ENCODE measurements around the gene GPR55.

GPR55 gene

DNA sequence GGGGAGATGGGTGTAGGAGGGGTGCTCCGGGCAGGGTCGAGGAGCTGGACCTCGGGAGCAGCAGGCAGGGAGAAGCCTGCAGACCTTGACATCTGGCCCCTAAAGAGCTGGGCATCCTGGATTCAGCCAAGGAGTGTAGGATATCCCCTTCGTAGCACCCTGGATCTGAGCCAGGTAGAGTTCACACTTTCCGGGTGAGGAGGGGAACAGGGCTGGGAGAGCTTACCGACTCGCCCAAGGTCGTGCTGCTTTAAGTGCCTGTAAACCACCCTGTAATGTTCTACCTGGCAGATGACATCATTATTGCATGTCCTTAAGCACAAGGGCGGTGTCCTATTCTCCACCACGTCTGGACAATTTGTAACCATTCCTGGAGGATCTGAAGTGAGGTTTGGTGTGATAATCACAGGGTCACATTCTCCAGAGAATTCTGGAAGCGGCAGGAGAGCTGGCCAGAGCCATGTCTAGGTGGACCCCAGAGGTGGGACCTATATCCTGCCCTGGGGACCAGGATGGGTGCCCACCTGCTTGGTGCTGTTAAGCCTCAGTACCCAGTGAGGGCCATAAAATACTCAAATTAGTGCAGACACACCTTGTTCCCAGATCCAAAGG lies 45.7 kb downstream of the GPR55 start:
- no peak for DNase-seq (ENCODE audit: low read depth)

DNA sequence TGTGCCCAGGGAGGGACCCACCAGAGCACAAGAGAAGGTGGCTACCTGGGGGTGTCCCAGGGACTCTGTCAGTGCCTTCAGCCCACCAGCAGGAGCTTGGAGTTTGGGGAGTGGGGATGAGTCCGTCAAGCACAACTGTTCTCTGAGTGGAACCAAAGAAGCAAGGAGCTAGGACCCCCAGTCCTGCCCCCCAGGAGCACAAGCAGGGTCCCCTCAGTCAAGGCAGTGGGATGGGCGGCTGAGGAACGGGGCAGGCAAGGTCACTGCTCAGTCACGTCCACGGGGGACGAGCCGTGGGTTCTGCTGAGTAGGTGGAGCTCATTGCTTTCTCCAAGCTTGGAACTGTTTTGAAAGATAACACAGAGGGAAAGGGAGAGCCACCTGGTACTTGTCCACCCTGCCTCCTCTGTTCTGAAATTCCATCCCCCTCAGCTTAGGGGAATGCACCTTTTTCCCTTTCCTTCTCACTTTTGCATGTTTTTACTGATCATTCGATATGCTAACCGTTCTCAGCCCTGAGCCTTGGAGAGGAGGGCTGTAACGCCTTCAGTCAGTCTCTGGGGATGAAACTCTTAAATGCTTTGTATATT lies 46.3 kb downstream of the GPR55 start:
- DNase-seq (ENCODE audit: low read depth): no peak

DNA sequence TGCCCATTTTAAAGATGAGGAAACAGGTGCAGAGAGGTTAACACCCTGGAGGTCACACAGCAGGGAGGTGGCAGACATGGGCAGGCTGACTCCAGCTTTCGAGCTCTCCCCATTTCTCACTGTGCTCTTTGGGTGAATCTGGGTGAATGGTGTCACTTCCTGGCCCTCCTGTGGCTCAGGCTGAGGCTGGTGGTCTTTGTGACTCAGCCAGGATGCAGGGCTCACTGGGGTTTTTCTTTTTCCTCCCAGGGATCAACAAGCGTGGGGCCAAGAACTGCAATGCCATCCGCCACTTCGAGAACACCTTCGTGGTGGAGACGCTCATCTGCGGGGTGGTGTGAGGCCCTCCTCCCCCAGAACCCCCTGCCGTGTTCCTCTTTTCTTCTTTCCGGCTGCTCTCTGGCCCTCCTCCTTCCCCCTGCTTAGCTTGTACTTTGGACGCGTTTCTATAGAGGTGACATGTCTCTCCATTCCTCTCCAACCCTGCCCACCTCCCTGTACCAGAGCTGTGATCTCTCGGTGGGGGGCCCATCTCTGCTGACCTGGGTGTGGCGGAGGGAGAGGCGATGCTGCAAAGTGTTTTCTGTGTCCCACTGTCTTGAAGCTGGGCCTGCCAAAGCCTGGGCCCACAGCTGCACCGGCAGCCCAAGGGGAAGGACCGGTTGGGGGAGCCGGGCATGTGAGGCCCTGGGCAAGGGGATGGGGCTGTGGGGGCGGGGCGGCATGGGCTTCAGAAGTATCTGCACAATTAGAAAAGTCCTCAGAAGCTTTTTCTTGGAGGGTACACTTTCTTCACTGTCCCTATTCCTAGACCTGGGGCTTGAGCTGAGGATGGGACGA lies 47.1 kb downstream of the GPR55 start:
- no peak for DNase-seq (ENCODE audit: low read depth)

DNA sequence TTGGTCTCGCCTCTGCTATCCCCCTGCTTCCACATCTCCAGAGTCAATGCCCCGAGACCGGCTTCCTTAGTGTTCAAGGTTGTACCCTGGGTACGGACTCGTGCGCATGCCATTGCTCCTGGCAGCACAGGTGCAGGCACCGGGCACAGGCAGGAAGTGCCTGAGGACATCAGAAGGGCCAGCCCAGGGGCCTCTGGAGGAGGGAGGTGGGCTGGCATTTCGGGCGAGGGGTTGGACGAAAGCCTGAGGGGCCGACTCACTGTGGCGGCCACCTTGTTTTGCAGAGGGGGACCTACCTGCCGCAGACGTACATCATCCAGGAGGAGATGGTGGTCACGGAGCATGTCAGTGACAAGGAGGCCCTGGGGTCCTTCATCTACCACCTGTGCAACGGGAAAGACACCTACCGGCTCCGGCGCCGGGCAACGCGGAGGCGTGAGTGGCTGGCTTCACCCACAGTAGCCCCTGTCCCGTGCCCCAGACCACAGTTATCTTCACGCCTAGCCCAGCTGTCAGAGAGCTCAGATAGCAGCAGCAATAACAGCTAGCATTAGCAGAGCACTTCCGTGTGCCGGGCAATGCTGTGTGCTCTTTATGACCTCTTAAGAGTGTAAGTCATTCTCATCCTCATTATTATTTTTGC lies 47.8 kb downstream of the GPR55 start:
- no peak for DNase-seq (ENCODE audit: low read depth)

DNA sequence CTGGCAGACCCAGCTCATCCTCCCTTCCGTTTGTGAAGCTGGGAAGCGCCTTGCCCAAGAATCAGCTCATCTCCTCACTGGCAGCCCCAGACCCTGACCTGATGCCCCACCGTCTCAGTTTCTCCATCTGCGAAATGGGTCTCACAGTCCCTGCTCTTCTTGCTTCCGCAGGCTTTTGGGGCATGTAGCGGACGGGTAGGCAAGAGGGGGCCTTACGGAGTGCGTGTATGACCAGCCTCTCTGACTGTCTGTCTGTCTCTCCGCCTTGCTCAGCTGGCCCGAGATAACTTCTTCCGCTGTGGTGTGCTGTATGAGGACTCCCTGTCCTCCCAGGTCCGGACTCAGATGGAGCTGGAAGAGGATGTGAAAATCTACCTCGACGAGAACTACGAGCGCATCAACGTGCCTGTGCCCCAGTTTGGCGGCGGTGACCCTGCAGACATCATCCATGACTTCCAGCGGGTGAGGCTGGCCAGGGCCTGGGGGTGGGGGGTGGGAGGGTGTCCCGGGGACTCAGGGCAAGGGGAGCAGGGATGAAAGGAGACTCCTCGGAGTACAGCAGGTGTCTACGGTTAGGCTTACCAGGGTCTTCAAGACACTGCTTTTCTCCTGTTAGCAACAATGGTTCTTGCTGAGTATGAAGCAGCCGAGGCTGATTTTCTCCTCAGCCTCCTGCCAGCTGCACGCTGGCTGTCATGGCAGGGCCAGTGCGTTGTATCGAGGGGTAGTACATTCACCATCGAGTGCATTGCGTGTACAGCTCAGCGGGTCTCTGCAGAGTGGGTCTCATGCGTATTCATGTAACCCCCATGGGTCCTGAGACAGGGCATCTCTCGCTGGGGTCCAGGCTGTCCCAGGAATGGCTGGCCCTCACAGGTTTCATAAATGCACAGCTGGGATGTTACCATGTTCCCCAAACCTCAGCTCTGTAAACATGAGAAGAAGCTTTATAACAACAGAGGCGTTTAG lies 49.4 kb downstream of the GPR55 start:
- no peak for DNase-seq (ENCODE audit: low read depth)

DNA sequence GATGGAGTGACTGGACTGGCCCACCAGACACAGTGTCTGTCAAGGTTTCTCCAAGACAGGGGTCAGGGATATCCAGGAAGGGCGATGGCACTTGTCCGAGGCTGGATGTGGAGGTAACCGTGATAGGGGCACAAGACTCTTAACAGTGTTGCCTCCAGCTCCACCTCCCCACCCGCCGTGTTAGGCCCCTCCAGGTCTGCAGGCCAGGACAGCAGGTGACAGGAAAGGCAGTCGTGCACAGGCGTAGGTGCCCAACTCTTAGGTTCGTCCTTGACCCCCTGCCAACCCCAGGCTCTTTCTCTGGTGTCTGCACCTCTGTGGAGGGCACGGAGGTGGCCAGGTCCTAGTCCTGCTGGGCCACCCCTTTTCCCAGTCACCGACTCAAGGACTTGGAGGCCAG lies 50.2 kb downstream of the GPR55 start:
- no peak for DNase-seq (ENCODE audit: low read depth)

DNA sequence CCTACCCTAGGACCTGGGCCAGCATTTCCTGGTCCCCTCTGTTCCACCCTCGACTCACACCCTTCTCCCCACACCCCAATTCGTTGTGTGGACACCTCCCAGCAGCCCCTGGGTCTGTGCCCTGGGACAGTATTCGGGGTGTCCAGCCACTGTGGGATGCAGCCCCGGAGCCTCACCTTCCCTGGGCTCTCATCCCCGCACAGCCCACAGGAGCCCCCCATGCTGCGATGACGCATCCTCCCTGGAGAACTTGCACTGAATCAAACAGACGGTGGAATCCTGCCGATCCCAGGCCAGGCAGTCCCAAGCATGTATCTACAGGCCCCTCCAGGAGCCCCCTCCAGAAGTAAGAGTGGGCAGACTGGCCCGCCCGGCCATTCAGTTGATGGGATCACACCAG lies 50.6 kb downstream of the GPR55 start:
- DNase-seq (ENCODE audit: low read depth): no peak

DNA sequence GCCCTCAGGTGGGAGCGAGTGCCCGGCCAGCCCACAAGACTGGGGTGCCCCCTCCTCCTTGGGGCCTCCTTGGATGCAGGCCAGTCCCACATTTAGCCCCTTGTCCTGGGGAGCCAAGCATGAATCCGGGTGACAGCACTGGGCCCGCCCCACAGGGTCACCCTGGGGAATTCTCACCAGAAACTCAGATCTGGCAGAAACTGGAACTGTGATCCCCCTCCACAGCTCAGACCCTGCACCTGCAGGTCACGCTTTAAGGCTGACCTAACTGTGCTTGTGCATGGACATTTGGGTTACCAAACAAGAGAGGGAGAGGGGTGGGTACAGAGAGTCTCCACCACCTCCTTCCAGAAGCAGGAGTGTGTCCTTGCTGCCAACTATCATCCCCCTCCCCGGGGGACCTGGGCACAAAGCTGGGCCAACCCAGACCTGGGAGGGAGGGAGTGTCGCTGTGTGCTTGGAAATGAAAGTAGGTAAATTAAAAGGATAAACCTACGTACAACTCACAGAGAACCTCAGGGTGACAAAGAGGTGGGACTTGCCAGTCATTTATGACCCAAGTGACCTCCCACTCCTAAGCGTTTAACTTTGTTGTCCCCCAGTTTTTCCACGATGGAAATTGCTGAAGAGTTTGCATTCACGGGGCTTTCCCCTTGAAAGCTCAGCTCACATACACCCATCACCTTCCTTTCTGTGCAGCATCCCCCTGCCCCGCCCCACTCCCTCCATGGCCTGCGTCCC lies 51.2 kb downstream of the GPR55 start:
- DNase-seq (ENCODE audit: low read depth): no peak

DNA sequence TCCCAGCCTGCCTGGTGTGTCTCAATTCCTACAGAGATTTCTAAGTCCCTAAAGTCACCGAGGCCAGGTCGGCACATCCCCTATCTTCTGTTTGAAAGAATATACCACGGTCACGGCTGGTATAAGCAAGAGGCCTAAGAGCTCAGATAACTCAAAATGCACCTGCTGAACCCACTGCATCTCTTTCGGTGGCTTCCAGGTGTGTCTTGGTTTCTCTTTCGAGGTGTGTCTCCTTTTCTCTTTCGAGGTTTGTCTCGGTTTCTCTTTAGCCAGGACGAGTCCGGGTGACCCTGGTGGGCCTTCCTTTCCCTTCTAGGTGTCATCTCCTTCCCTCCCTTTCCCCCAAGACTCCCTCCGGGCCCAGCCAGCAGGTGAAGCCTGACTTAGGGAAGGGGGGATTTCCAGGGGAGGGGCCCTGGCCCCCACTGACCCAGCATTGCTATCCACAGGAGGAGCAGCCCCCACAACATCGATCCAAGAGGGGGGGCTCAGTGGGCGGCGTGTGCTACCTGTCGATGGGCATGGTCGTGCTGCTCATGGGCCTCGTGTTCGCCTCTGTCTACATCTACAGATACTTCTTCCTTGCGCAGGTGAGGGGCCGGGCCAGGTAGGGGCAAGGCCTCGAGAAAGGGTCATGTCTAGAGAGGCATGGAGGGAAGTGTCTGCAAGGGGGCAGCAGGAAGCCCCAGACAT lies 51.9 kb downstream of the GPR55 start:
- no peak for DNase-seq (ENCODE audit: low read depth)

DNA sequence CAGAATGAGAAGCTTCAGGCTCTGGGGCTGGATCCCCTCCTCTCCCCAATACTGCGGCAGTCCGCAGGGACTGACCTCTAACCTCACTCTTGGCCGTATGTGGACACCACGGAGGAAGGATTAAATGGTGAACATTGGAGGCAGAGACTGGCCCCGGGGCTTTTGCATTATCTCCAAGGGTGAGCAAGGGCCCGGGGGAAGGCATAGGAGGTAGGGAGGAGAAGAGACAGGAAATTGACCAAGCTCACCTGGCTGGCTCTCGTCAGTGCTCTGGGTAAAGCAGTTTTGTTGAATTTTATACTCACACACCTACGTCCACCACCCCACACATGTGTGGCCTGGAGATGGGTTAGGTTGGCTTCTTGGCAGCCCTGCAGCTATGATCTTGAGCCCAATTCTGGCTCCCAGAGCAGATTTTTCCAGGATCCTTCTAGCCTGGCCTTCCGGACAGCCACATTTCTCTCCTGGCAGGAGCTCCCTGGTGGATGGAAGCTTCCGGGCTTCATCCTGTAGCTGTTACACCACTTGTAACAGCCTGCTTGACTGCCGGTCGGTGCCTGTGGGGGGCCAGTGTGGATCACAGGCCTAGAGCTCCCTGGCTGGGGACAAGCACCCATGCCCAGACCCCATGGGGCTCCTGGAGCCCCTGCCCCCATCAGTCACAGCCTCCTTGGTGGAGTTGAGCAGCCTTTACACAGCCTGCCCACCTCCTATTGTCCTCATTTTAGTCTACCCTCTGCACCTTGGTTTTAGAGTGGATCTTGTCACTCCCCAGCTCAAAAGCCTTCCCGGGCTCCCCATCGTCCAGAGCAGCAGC lies 52.7 kb downstream of the GPR55 start:
- no peak for DNase-seq (ENCODE audit: low read depth)

DNA sequence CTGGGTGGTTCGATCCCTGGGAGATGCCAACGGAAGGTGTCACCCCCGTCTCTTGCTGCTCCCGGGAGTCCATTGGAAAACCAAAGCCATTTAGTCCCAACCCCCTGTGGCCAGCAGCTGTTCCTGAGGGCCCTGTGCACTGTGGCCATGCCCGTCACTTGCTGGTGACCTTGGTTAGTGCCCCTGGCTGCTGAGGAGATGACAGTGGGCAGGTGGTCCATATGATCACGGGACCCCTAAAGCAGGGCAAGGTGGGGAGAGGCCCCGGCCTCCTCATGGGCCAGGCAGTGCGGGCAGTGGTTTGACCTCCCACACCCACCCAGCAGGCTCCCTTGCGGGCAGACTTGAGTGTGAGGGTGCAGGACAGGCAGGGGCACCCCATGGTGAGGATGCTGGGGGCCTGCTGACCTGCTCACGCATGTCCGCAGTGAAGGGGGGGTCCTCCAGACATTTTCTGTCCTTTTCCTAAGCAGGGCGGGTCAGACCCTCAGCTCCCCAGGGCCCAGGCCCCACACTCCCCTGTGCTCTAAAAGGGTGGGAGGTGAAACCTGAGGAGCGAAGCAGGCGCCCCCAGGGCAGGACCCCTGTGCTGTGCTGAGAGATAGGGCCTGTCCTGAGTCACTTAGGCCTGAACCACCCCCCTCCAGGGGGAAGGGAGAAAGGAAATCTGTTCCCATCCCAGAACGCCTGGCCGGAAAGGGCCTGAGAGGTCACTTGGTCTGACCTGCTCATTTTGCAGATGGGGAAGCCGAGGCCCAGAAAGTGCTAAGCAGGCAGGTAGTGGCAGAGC lies 53.5 kb downstream of the GPR55 start:
- DNase-seq (ENCODE audit: low read depth): no peak

DNA sequence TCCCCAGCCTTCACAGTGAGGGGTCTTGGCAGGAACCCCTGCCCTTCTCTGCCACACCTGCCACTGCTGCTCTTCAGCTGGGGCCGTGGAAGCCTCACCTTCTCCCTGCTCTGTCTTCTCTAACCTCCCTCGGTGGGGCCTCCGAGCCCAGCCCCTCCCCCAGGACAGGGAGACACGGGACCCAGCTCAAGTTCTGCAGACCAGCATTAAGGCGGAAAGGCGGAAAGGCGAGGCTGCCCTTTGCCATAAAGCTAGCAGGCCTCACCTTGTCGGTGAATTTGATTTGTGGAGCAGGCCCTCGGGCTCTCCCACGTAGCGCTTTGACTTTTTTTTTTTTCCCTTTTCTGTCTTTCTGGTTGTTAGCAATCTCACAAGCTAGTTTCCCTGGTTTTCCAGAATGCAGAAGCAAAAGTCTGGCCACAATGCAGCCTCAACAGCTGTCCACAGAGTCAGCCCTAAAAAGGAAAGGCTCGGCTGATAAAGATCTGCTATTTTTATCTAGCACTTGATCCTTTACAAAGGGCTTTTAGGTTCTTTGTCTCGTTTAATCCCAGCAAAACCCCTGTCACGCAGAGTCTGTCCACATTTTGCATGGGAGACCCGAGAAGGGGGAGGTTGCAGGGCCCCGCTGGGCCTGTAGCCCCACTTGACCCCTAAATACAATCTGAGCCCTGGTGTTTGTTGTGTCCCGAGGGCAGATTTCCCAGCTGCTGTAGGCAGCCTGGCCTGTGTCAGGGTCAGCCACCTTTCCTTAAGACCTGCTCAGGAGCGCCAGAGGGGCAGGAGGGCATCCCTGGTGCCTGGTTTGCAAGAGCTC lies 54.3 kb downstream of the GPR55 start:
- DNase-seq (ENCODE audit: low read depth): no peak

DNA sequence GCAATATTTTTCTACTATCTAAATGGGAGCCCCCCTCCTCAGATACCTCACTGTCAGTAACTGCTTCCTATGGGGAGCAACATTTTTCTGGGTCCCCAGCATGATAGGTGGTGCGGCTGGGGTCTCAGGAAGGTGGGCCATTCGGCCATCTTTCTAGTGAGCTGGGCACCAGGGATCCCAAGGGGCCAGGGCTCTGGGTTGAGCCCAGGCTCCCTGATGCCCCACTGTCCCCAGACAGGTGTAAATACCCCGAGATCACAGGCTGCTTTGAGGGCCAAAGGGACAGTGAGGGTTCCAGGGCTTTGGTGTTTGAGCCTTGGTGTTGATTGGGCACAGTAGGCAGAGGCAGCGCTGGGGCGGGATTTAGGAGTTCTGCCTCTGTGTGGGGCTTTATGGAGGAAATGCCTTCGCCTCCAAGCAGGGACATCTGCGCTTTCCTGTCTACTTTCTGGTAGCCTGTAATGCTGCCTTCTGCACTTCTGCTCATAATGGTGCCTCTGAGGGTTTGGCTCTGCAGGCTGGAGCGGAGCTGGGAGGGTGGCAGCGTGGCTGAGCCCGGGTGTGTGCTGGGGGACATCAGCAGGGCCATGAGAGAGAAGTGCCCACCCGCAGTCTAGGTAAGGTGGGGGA lies 55.0 kb downstream of the GPR55 start:
- DNase-seq (ENCODE audit: low read depth): no peak

DNA sequence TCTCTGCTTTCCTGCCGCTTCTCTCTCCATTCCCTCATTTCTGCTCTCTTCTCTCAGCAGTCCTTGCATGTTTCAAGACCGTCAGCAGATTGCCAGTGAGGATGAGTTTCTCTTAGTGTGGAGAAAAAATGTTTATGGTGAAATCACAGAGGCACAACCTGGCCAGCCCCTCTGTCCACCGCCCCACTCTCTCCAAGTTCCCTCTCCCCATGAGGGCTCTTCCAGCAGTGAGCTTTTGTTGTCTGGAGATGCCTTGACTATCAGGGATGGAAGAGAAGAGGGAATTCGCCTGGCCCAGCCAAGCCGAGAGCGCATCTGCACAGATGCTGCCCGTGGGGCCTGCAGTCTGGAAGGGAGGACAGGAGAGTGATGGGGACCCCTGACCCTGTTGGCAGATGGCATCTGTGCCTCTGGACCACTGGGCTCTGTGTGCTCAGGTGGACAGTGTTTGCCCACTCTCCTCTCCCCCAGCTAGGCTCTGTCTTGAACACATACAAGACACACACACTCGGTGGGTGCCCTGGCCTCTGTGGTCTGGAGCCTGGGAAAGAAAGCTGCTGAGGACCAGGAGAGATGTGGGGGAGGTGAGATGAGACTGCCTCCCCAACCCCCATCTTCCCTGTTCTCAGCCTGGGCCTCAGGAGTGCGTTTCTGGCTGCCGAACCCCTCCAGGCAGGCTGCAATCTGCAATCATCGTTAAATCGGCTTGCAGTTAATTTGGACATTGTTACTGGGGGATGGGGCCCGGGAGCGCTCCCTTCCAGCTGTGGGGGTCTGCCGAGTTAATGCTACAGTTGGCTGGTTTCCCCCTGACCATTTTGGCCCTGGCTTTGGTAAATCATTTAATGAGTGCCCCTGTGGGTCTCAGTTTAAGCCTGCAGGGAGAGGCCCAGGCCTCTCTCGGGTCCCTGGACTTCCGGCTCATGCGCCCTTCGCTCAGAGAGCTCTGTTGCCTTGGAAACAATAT lies 55.8 kb downstream of the GPR55 start:
- DNase-seq (ENCODE audit: low read depth): no peak

DNA sequence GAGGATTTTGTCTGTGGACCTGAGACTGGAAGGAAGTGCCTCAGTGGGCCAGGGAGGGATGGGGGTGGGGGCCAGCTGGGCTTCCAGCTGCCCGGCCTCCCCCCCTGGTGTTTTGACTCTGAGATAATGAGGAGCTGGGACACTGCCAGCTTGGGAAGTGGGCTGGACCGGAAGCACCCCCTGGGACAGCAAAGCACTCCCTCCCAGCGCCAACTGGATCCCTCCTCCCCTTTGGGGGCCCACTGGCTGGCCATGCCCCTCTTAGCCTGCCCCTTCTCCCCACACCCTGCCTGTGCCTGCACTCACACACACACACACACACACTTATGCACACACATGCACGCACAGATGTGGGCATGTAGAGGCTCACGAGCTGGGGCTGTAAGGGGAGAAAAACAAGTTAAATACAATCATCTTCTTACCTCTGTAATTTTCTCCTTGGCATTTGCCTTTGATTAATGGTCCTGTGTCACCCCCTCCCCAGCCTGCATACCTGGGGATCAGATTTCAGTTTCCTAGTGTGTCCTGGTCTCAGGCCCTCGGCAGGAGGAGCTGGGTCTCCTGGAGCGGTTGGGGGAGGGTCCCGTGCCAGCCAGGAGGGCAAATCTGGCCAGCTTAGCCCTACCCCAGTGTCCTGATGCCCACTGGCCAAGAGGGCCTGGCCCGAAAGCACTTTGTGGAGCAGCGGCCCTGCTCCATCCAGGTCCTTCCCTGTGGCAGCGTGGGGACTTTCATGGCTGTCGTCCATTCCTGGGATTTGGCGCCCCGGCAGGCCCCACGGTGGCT lies 56.7 kb downstream of the GPR55 start:
- no peak for DNase-seq (ENCODE audit: low read depth)

Data from ELR (cell line).